MCF 10A (cell line): ENCODE results near the gene SNX30. TPM values are rescaled to one million over a fixed set of nuclear protein-coding genes. Genes with fewer than 3 reads are reported as not detected.

Source experiments
- BruUV-seq: library from RNA; stranded (reverse); fragments of 400-500 nt; replicated peaks from 2 replicates; lab custom pipeline; 2021; lab: Mats Ljungman, UMichigan
- CTCF ChIA-PET: fragments of 300-600 bp; sonication (Branson Sonifier 250); formaldehyde crosslinking; extraction: SDS; loops from one replicate; lab custom pipeline; 2021; ENCODE audit warnings: antibody characterized with exemption, inconsistent platforms; lab: Yijun Ruan, JAX
- POLR2A ChIA-PET: fragments of 300-600, 350-650 bp; sonication (Branson Sonifier 250); formaldehyde crosslinking; extraction: SDS; loops from one replicate; lab custom pipeline; 2020; ENCODE audit warnings: antibody characterized with exemption, inconsistent platforms; lab: Yijun Ruan, JAX
- DNase-seq: peaks from one replicate; pipeline ENCODE4 v3.0.0-alpha.2; 2018; ENCODE audit not compliant: unreplicated experiment
- H3K27ac Mint-ChIP-seq: one replicate; pipeline ENCODE4 v1.8.0; 2022; ENCODE audit warnings: mild to moderate bottlenecking, low read depth, mixed read lengths; ENCODE audit not compliant: unreplicated experiment
- H3K27me3 Mint-ChIP-seq: one replicate; pipeline ENCODE4 v1.8.0; 2022; ENCODE audit warnings: mixed read lengths; ENCODE audit not compliant: insufficient read depth, unreplicated experiment
- H3K36me3 Mint-ChIP-seq: one replicate; pipeline ENCODE4 v1.8.0; 2022; ENCODE audit warnings: mild to moderate bottlenecking, moderate library complexity, mixed read lengths; ENCODE audit not compliant: insufficient read depth, unreplicated experiment
- H3K4me1 Mint-ChIP-seq: one replicate; pipeline ENCODE4 v1.8.0; 2022; ENCODE audit warnings: mixed read lengths; ENCODE audit not compliant: insufficient read depth, unreplicated experiment
- H3K4me3 Mint-ChIP-seq: one replicate; pipeline ENCODE4 v1.8.0; 2022; ENCODE audit warnings: mild to moderate bottlenecking, moderate library complexity, mixed read lengths; ENCODE audit not compliant: unreplicated experiment
- H3K9me3 Mint-ChIP-seq: one replicate; pipeline ENCODE4 v1.8.0; 2022; ENCODE audit warnings: mixed read lengths; ENCODE audit not compliant: unreplicated experiment
- CTCF ChIP-seq: fragments of 200-600 bp; IDR thresholded peaks from one replicate; pipeline ENCODE4 v1.8.0; 2022; ENCODE audit warnings: antibody characterized with exemption, mild to moderate bottlenecking; ENCODE audit not compliant: unreplicated experiment
- intact Hi-C: fragments of 100-400 bp; cut with micrococcal nuclease; formaldehyde crosslinking; loops from 2 replicates; pipeline ENCODE4 v1.14.1; 2022
- total RNA-seq: library from RNA; stranded (reverse); gene quantifications from 2 replicates; pipeline ENCODE4 v1.2.3, GENCODE V29; 2022

Gene SNX30
- total RNA-seq, 1 experiment from 2014 or later, result 9.6 TPM

GRCh38 chr9:112783551-112783954 is 33.0 kb downstream of the SNX30 start:
- Mint-ChIP-seq H3K27me3 (no peaks in the 10 kb centered on the region), H3K9me3 (no peaks in the 10 kb centered on the region), H3K4me3 (no peak overlapping the region), H3K4me1 (no peaks in the 10 kb centered on the region), H3K36me3 (peaks cover 13% of the 10 kb centered on the region), H3K27ac (no peak overlapping the region)
- ChIA-PET CTCF (interaction anchor here (0.6 to 1.6 kb wide), 4 partner anchors 9 to 119 kb away, joined by 3 read pairs; no protein-coding TSS in a partner anchor), POLR2A (interaction anchor here (1.9 kb wide), 1 partner anchor 66 kb away, joined by 6 read pairs; the partner anchor contains the start of gene INIP)
- BruUV-seq, result no TSS peak
- no peak for DNase-seq
- intact Hi-C loops, result no loop called here
- no peak for TF ChIP-seq CTCF

- no peak for TF ChIP-seq CTCF
- ChIA-PET POLR2A (interaction anchor here (0.5 to 1.9 kb wide), 4 partner anchors 9 to 405 kb away, joined by 3 to 6 read pairs (median 3); partner anchors contain the start of gene INIP), CTCF (interaction anchor here (0.6 to 1.6 kb wide), 3 partner anchors 9 to 34 kb away, joined by 3 read pairs; partner anchors contain the start of gene SNX30)
- no TSS peak for BruUV-seq
- intact Hi-C loops, result no loop called here
- Mint-ChIP-seq H3K4me3 (no peak overlapping the region), H3K27ac (no peak overlapping the region), H3K27me3 (no peaks in the 10 kb centered on the region), H3K9me3 (no peaks in the 10 kb centered on the region), H3K36me3 (peaks cover 10% of the 10 kb centered on the region), H3K4me1 (no peaks in the 10 kb centered on the region)
- DNase-seq, result no peak
Observed at GRCh38 chr9:112784020-112784785, 33.6 kb downstream of the SNX30 start.

DNA sequence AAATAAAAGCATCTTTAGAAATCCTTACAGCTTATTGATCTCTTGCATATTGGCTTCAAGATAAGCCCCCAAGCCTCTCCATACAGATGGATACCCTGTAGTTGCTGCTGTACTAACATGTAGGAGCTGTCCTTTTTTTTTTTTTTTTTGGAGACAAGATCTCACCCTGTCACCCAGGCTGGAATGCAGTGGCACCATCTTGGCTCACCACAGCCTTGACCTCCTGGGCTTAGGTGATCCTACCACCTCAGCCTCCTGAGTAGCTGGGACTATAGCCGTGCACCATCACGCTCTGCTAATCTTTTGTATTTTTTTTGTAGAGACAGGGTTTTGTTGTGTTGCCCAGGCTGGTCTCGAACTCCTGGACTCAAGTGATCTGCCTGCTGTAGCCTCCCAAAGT is 35.4 kb downstream of the SNX30 start:
- no peak for TF ChIP-seq CTCF
- no peaks in the 10 kb centered on the region for H3K9me3 Mint-ChIP-seq
- no TSS peak for BruUV-seq
- ChIA-PET POLR2A (no interaction called here), CTCF (interaction anchor here (0.6 to 1.2 kb wide), 5 partner anchors 29 to 733 kb away, joined by 3 to 9 read pairs (median 3); no protein-coding TSS in a partner anchor)
- DNase-seq, result no peak
- intact Hi-C loops, result no loop called here
- H3K27ac Mint-ChIP-seq, result no peak overlapping the region
- no peak overlapping the region for H3K4me3 Mint-ChIP-seq
- H3K36me3 Mint-ChIP-seq, result peaks cover 6% of the 10 kb centered on the region
- H3K27me3 Mint-ChIP-seq, result no peaks in the 10 kb centered on the region
- no peaks in the 10 kb centered on the region for H3K4me1 Mint-ChIP-seq

DNA sequence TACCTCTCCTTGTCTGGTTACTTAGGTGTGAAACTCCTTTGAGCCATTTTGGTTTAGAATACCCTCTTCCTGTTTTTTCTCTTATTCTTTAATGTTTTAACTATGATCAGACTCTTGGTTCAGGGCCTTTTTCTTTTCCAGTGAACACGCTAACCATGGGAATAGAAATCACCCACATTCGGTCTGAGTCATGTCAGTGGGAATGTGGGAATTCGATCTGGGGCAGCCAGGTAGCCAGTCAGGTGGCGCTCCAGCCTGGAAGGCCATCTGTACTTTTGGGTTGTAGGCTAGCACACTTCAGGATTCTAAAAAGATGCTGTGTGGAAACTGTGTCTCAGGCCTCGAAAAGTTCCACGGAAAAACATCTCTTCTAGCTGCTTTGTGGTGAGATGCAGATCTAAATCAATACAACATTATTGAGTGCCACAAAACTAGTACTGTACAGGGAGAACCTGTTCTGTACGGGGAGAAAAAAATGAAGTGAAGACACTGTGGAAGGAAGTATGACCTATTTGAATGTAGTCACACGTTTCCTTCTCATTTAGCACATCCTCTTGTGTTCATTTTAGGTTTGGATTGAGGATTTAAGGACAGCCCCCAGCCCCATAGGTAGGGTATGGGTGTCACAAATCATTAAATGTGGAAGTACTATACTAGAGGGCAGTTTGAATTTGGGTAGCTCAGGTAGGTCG is 36.4 kb downstream of the SNX30 start:
- CTCF ChIA-PET, result interaction anchor here (0.6 to 0.9 kb wide), 3 partner anchors 33 to 421 kb away, joined by 3 to 5 read pairs (median 4); no protein-coding TSS in a partner anchor
- no TSS peak for BruUV-seq
- POLR2A ChIA-PET, result interaction anchor here (0.7 kb wide), 2 partner anchors 29 to 1492 kb away, joined by 3 read pairs; no protein-coding TSS in a partner anchor
- H3K4me1 Mint-ChIP-seq, result no peaks in the 10 kb centered on the region
- H3K4me3 Mint-ChIP-seq, result no peak overlapping the region
- no peak for DNase-seq
- intact Hi-C loops, result no loop called here
- no peaks in the 10 kb centered on the region for H3K9me3 Mint-ChIP-seq
- TF ChIP-seq CTCF, result no peak
- H3K36me3 Mint-ChIP-seq, result peaks cover 6% of the 10 kb centered on the region
- no peak overlapping the region for H3K27ac Mint-ChIP-seq
- H3K27me3 Mint-ChIP-seq, result no peaks in the 10 kb centered on the region
